Hepatocyte (in vitro differentiated cells): Measurements from ENCODE around the gene PPM1L. TPM values are rescaled to one million over a fixed set of nuclear protein-coding genes. Genes with fewer than 3 reads are reported as not detected.

Experiments
- DNase-seq: peaks from one replicate; pipeline ENCODE4 v3.0.0-alpha.2; 2016; ENCODE audit warnings: low spot score
- H2AFZ ChIP-seq: fragments of 200-600 bp; sonication (generic); 2 replicates; pipeline ENCODE4 v1.6.0; 2016; ENCODE audit warnings: antibody characterized with exemption, mild to moderate bottlenecking
- H3K27ac ChIP-seq: fragments of 200-600 bp; sonication (generic); 2 replicates; pipeline ENCODE4 v1.5.1; 2016; ENCODE audit warnings: mild to moderate bottlenecking
- H3K27me3 ChIP-seq: fragments of 200-600 bp; sonication (generic); 2 replicates; pipeline ENCODE4 v1.6.1; 2016
- H3K36me3 ChIP-seq: fragments of 200-600 bp; sonication (generic); replicated peaks from 2 replicates; pipeline ENCODE4 v1.5.1; 2016; ENCODE audit warnings: low read depth; ENCODE audit not compliant: insufficient read depth
- H3K4me1 ChIP-seq: fragments of 200-600 bp; sonication (generic); 2 replicates; pipeline ENCODE4 v1.5.1; 2016; ENCODE audit warnings: mild to moderate bottlenecking, moderate library complexity; ENCODE audit not compliant: insufficient read depth
- H3K4me2 ChIP-seq: fragments of 200-600 bp; sonication (generic); 2 replicates; pipeline ENCODE4 v1.6.0; 2016
- H3K4me3 ChIP-seq: fragments of 200-600 bp; sonication (generic); 2 replicates; pipeline ENCODE4 v1.5.1; 2016; ENCODE audit warnings: mild to moderate bottlenecking
- H3K79me2 ChIP-seq: fragments of 200-600 bp; sonication (generic); 2 replicates; pipeline ENCODE4 v1.6.0; 2017; ENCODE audit warnings: mild to moderate bottlenecking
- H3K9me2 ChIP-seq: fragments of 200-600 bp; sonication (generic); replicated peaks from 2 replicates; pipeline ENCODE4 v1.6.0; 2017; ENCODE audit warnings: mild to moderate bottlenecking; ENCODE audit not compliant: insufficient read depth
- H3K9me3 ChIP-seq: fragments of 200-600 bp; sonication (generic); 2 replicates; pipeline ENCODE4 v1.5.1; 2016; ENCODE audit warnings: low read depth, mild to moderate bottlenecking
- H4K20me1 ChIP-seq: fragments of 200-600 bp; sonication (generic); 2 replicates; pipeline ENCODE4 v1.6.0; 2016; ENCODE audit warnings: mild to moderate bottlenecking; ENCODE audit not compliant: insufficient read depth, poor library complexity, severe bottlenecking
- CTCF ChIP-seq: fragments of 200-600 bp; sonication (generic); IDR thresholded peaks from 2 replicates; pipeline ENCODE4 v1.5.1; 2016; ENCODE audit warnings: antibody characterized with exemption, mild to moderate bottlenecking; ENCODE audit not compliant: poor library complexity
- EZH2 ChIP-seq: fragments of 200-600 bp; sonication (generic); IDR thresholded peaks from 2 replicates; pipeline ENCODE4 v1.6.1; 2016; ENCODE audit warnings: antibody characterized with exemption, mild to moderate bottlenecking, borderline replicate concordance
- EZH2phosphoT487 ChIP-seq: fragments of 200-600 bp; sonication (generic); IDR thresholded peaks from one replicate; pipeline ENCODE4 v1.6.1; 2018; ENCODE audit warnings: antibody characterized with exemption, mild to moderate bottlenecking, low read depth, moderate library complexity; ENCODE audit not compliant: unreplicated experiment, severe bottlenecking
- WGBS: methylation state at CpG from one replicate; pipeline ENCODE4 v1.1.6; 2016; ENCODE audit warnings: low lambda C conversion rate; ENCODE audit errors: missing lambda C conversion rate; 5-methylcytosine and 5-hydroxymethylcytosine counted together
- polyA plus RNA-seq: library from polyadenylated mRNA; unstranded; fragments of >200 nt; fragmentation: Nextera tagmentation; extraction: Ambion mirVana; gene quantifications from 2 replicates; pipeline ENCODE4 v1.2.1, GENCODE V29; 2016
- total RNA-seq: library from RNA; depleted of rRNA; stranded (reverse); fragments of >200 nt; gene quantifications from 2 replicates; pipeline ENCODE4 v1.2.3, GENCODE V29; 2014

The PPM1L gene
- total and polyA plus RNA-seq, 2 experiments from 2014 or later, result 5.1 to 13.1 TPM

GRCh38 chr3:160851629-160852210 is 95.7 kb downstream of the PPM1L start:
- Histone ChIP-seq H3K79me2 (no peaks in the 10 kb centered on the region), H3K4me1 (no peaks in the 10 kb centered on the region), H3K27me3 (no peaks in the 10 kb centered on the region), H3K9me3 (no peaks in the 10 kb centered on the region), H4K20me1 (no peaks in the 10 kb centered on the region), H3K9me2 (no peaks in the 10 kb centered on the region), H2AFZ (no peak overlapping the region), H3K4me2 (no peak overlapping the region), H3K36me3 (no peaks in the 10 kb centered on the region), H3K27ac (no peak overlapping the region), H3K4me3 (no peak overlapping the region)
- WGBS, result 88% methylated on average over 8 of the region's 8 CpGs
- DNase-seq, result no peak
- TF ChIP-seq CTCF, result no peak
- TF ChIP-seq EZH2phosphoT487, result no peak
- TF ChIP-seq EZH2, result no peak

- no peaks in the 10 kb centered on the region for H3K9me2 ChIP-seq
- no peak overlapping the region for H2AFZ ChIP-seq
- H3K4me2 ChIP-seq, result no peak overlapping the region
- no peaks in the 10 kb centered on the region for H3K27me3 ChIP-seq
- DNase-seq, result no peak
- no peaks in the 10 kb centered on the region for H3K79me2 ChIP-seq
- no peaks in the 10 kb centered on the region for H3K36me3 ChIP-seq
- no peaks in the 10 kb centered on the region for H4K20me1 ChIP-seq
- TF ChIP-seq CTCF, result no peak
- TF ChIP-seq EZH2, result no peak
- TF ChIP-seq EZH2phosphoT487, result no peak
- WGBS, result 92% methylated on average over 2 of the region's 2 CpGs
- no peak overlapping the region for H3K27ac ChIP-seq
- no peak overlapping the region for H3K4me3 ChIP-seq
- no peaks in the 10 kb centered on the region for H3K4me1 ChIP-seq
- no peaks in the 10 kb centered on the region for H3K9me3 ChIP-seq
Observed at GRCh38 chr3:160852856-160853255, 96.8 kb downstream of the PPM1L start.

GRCh38 chr3:160856450-160856849 is 100.4 kb downstream of the PPM1L start:
- no peak overlapping the region for H3K4me2 ChIP-seq
- no peaks in the 10 kb centered on the region for H3K9me2 ChIP-seq
- no peaks in the 10 kb centered on the region for H3K36me3 ChIP-seq
- WGBS, result 83% methylated on average over 2 of the region's 2 CpGs
- no peak for TF ChIP-seq EZH2
- no peak for TF ChIP-seq EZH2phosphoT487
- TF ChIP-seq CTCF, result no peak
- no peak overlapping the region for H3K4me3 ChIP-seq
- no peak for DNase-seq
- H3K27ac ChIP-seq, result no peak overlapping the region
- H2AFZ ChIP-seq, result no peak overlapping the region
- no peaks in the 10 kb centered on the region for H3K4me1 ChIP-seq
- no peaks in the 10 kb centered on the region for H3K9me3 ChIP-seq
- H4K20me1 ChIP-seq, result no peaks in the 10 kb centered on the region
- H3K79me2 ChIP-seq, result no peaks in the 10 kb centered on the region
- no peaks in the 10 kb centered on the region for H3K27me3 ChIP-seq
